CD14-positive monocyte (primary cell): Measurements from ENCODE around the gene FOXP4. TPM values are rescaled to one million over a fixed set of nuclear protein-coding genes. Genes with fewer than 3 reads are reported as not detected.

ENCODE experiments used
- DNase-seq, 3 donors: peaks; one replicate each; pipeline ENCODE4 v3.0.0-alpha.2; 2011 to 2022
- H2AFZ ChIP-seq: 2 replicates; pipeline ENCODE4 v1.6.0; 2012; ENCODE audit warnings: mild to moderate bottlenecking, low read depth, low read length, inconsistent platforms; ENCODE audit not compliant: insufficient read depth, poor library complexity, severe bottlenecking
- H3K27ac ChIP-seq, 2 donors: 1 replicate in 1 of 2; 2 replicates in 1 of 2; pipeline ENCODE4 v1.5.1; 2012 to 2013; ENCODE audit warnings: low read length in 2 of 2, control low read depth in 1 of 2, inconsistent platforms in 1 of 2, low read depth in 1 of 2, mild to moderate bottlenecking in 1 of 2
- H3K27me3 ChIP-seq, 2 donors: one replicate each; pipeline versions ENCODE4 v1.6.0 to v1.6.1; 2011 to 2013; ENCODE audit warnings: low read length in 2 of 2; ENCODE audit not compliant: control insufficient read depth in 2 of 2, insufficient read depth in 2 of 2
- H3K36me3 ChIP-seq, 2 donors: replicated peaks in 1 of 2; 1 replicate in 1 of 2; 2 replicates in 1 of 2; pipeline versions ENCODE4 v1.5.1 to v1.6.1; 2012 to 2013; ENCODE audit warnings: low read length in 2 of 2, control low read depth in 1 of 2, inconsistent platforms in 1 of 2, mild to moderate bottlenecking in 1 of 2; ENCODE audit not compliant: insufficient read depth in 2 of 2, control insufficient read depth in 1 of 2
- H3K4me1 ChIP-seq, 2 donors: 1 replicate in 1 of 2; 2 replicates in 1 of 2; pipeline versions ENCODE4 v1.5.1 to v1.6.1; 2012 to 2013; ENCODE audit warnings: low read length in 2 of 2, control low read depth in 1 of 2, inconsistent platforms in 1 of 2, mild to moderate bottlenecking in 1 of 2, moderate library complexity in 1 of 2; ENCODE audit not compliant: insufficient read depth in 2 of 2, control insufficient read depth in 1 of 2
- H3K4me2 ChIP-seq: replicated peaks from 2 replicates; pipeline ENCODE3; 2012; ENCODE audit warnings: low read length, moderate library complexity, mild to moderate bottlenecking; ENCODE audit not compliant: poor library complexity, severe bottlenecking; ENCODE audit errors: extremely low read depth
- H3K4me3 ChIP-seq, 3 experiments: fragments of 200-600 bp in 1 of 3; sonication (generic) in 1 of 3; replicated peaks in 1 of 3; 1 replicate in 2 of 3; 2 replicates in 1 of 3; pipeline ENCODE4 v1.5.1; 2011 to 2013; ENCODE audit warnings: low read length in 3 of 3, mild to moderate bottlenecking in 3 of 3, control low read depth in 2 of 3, low read depth in 2 of 3, inconsistent platforms in 1 of 3, moderate library complexity in 1 of 3
- H3K79me2 ChIP-seq: 2 replicates; pipeline ENCODE4 v1.6.0; 2012; ENCODE audit warnings: mild to moderate bottlenecking, control low read depth, inconsistent platforms, low read length, moderate library complexity; ENCODE audit not compliant: insufficient read depth
- H3K9ac ChIP-seq: 2 replicates; pipeline ENCODE4 v1.6.0; 2017; ENCODE audit warnings: low read length, mild to moderate bottlenecking; ENCODE audit not compliant: insufficient read depth, poor library complexity, severe bottlenecking
- H3K9me3 ChIP-seq, 2 donors: replicated peaks in 1 of 2; 1 replicate in 1 of 2; 2 replicates in 1 of 2; pipeline versions ENCODE4 v1.5.1 to v1.6.1; 2012 to 2013; ENCODE audit warnings: low read length in 2 of 2, control low read depth in 1 of 2; ENCODE audit not compliant: control insufficient read depth in 1 of 2, insufficient read depth in 1 of 2
- H4K20me1 ChIP-seq: 2 replicates; pipeline ENCODE4 v1.6.0; 2012; ENCODE audit warnings: mild to moderate bottlenecking, low read length, control low read depth, moderate library complexity; ENCODE audit not compliant: insufficient read depth
- H3K27ac Mint-ChIP-seq, 7 donors: one replicate each; pipeline ENCODE4 v1.8.0; 2020; ENCODE audit warnings: mild to moderate bottlenecking in 7 of 7, mixed read lengths in 7 of 7, moderate library complexity in 6 of 7, inconsistent platforms in 2 of 7
- H3K27me3 Mint-ChIP-seq, 3 donors: one replicate each; pipeline ENCODE4 v1.8.0; 2021 to 2022; ENCODE audit warnings: low read depth in 3 of 3, mild to moderate bottlenecking in 3 of 3, mixed read lengths in 3 of 3, moderate library complexity in 3 of 3, inconsistent platforms in 1 of 3
- H3K36me3 Mint-ChIP-seq, 2 donors: one replicate each; pipeline ENCODE4 v1.8.0; 2020; ENCODE audit warnings: mixed read lengths in 2 of 2, inconsistent platforms in 1 of 2, mild to moderate bottlenecking in 1 of 2
- H3K4me1 Mint-ChIP-seq: one replicate; pipeline ENCODE4 v1.8.0; 2020; ENCODE audit warnings: mild to moderate bottlenecking, mixed read lengths
- H3K4me3 Mint-ChIP-seq, 2 donors: one replicate each; pipeline ENCODE4 v1.8.0; 2020; ENCODE audit warnings: mild to moderate bottlenecking in 2 of 2, mixed read lengths in 2 of 2, moderate library complexity in 1 of 2
- H3K9me3 Mint-ChIP-seq, 7 donors: one replicate each; pipeline ENCODE4 v1.8.0; 2020 to 2022; ENCODE audit warnings: mixed read lengths in 7 of 7, mild to moderate bottlenecking in 6 of 7, moderate library complexity in 6 of 7, inconsistent platforms in 2 of 7
- CTCF ChIP-seq: fragments of 200-600 bp; IDR thresholded peaks from one replicate; pipeline ENCODE4 v1.8.0; 2022; ENCODE audit warnings: antibody characterized with exemption, mild to moderate bottlenecking
- WGBS: methylation state at CpG from one replicate; pipeline ENCODE4 v1.1.5; 2013; ENCODE audit warnings: missing lambda C conversion rate; ENCODE audit not compliant: insufficient coverage; 5-methylcytosine and 5-hydroxymethylcytosine counted together
- intact Hi-C, 2 donors: fragments of 100-400 bp; cut with micrococcal nuclease; formaldehyde crosslinking; loops; one replicate each; pipeline versions ENCODE4 v1.15.0 to v1.15.1; 2023
- polyA plus RNA-seq, 3 donors: library from polyadenylated mRNA; depleted of rRNA in 1 of 3; unstranded in 2 of 3; stranded (reverse) in 1 of 3; fragments of 300-500 nt in 2 of 3; fragments of >200 nt in 1 of 3; fragmentation: Illumina TruSeq in 2 of 3; gene quantifications; 1 replicate in 2 of 3; 2 replicates in 1 of 3; pipeline ENCODE4 v1.2.3, GENCODE V29; 2012 to 2021

Gene FOXP4
- polyA plus RNA-seq, 3 donors = 0.62 to 7.6 (median 0.65) TPM

GRCh38 chr6:41545247-41545702 is 906 bp upstream of the FOXP4 start:
- H3K9me3 ChIP-seq = no peaks in the 10 kb centered on the region
- peak overlapping the region; percentile 85 for H2AFZ ChIP-seq
- H4K20me1 ChIP-seq = peaks cover 40% of the 10 kb centered on the region
- H3K79me2 ChIP-seq = peaks cover 5% of the 10 kb centered on the region
- no peak for DNase-seq
- H3K4me3 ChIP-seq = peak overlapping the region in 2 of 3 experiments; percentile 28 to 91
- H3K9ac ChIP-seq = peak overlapping the region; percentile 40
- Mint-ChIP-seq H3K9me3 (peaks cover 0 to 20% (median 4%) of the 10 kb centered on the region in 7 donors), H3K36me3 (peaks cover 7 to 10% of the 10 kb centered on the region in 2 donors), H3K27ac (peak overlapping the region in 1 of 7 donors; percentile 35), H3K4me3 (peak overlapping the region; percentile 81 to 86), H3K4me1 (peaks cover 30% of the 10 kb centered on the region), H3K27me3 (peaks cover 53 to 68% (median 59%) of the 10 kb centered on the region in 3 donors)
- H3K27me3 ChIP-seq = peaks cover 20 to 50% of the 10 kb centered on the region in 2 donors
- intact Hi-C loops = no loop called here
- H3K4me1 ChIP-seq = peaks cover 31 to 37% of the 10 kb centered on the region in 2 donors
- no peak overlapping the region for H3K27ac ChIP-seq
- 20% methylated on average over 9 of the region's 15 CpGs for WGBS
- H3K4me2 ChIP-seq = peak overlapping the region; percentile 85
- TF ChIP-seq CTCF = no peak
- H3K36me3 ChIP-seq = peaks cover 0 to under 1% of the 10 kb centered on the region in 2 donors

DNA sequence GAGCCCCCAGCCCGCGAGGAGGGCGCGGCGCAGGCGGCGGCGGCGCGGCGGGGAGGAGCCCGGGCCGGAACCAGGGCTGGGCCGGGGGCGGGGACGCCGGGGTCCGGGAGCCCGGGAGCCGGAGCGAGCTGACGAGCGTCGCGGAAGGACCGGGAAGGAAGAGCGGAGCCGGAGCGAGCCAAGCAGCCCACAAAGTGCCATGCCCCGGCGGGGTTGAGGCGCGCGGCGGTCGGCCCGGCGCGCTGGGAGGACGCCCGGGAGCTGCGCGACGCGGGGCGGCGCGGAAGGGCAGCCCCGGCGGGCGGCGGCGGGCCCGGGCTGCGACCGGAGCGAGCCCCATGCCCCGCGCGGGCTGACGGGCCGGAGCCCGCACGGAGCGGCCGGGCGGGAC is 289 bp downstream of the FOXP4 start:
- peaks cover 5% of the 10 kb centered on the region for H3K79me2 ChIP-seq
- peaks cover 52% of the 10 kb centered on the region for H4K20me1 ChIP-seq
- H3K4me1 Mint-ChIP-seq = peaks cover 32% of the 10 kb centered on the region
- H3K27ac ChIP-seq = no peak overlapping the region
- peaks cover 31 to 37% of the 10 kb centered on the region in 2 donors for H3K4me1 ChIP-seq
- H3K9me3 ChIP-seq = no peaks in the 10 kb centered on the region
- intact Hi-C loops = no loop called here
- DNase-seq = peak in 2 of 3 donors; percentile 13 to 24
- peaks cover 20 to 53% of the 10 kb centered on the region in 2 donors for H3K27me3 ChIP-seq
- peaks cover 17 to 21% of the 10 kb centered on the region in 2 donors for H3K36me3 Mint-ChIP-seq
- peak overlapping the region; percentile 89 for H3K4me2 ChIP-seq
- peak overlapping the region; percentile 22 to 91 (median 58) for H3K4me3 ChIP-seq
- no peak overlapping the region for H2AFZ ChIP-seq
- peaks cover 0 to 17% (median 4%) of the 10 kb centered on the region in 7 donors for H3K9me3 Mint-ChIP-seq
- WGBS = under 1% methylated on average over 62 of the region's 67 CpGs
- H3K27me3 Mint-ChIP-seq = peaks cover 55 to 65% (median 58%) of the 10 kb centered on the region in 3 donors
- H3K4me3 Mint-ChIP-seq = peak overlapping the region in 1 of 2 donors; percentile 53
- peaks cover 4 to 12% of the 10 kb centered on the region in 2 donors for H3K36me3 ChIP-seq
- no peak for TF ChIP-seq CTCF
- no peak overlapping the region for H3K27ac Mint-ChIP-seq
- peak overlapping the region; percentile 66 for H3K9ac ChIP-seq
